ENCODE results near the gene PCNT.
A peak's percentile ranks its signal among the peaks of the same experiment; 100 is the strongest.
"Not testable (repeated sequence)": the region's sequence is repeated elsewhere in the genome, so short reads cannot be mapped to it uniquely, and the experiment has no call there.

PCNT gene

DNA sequence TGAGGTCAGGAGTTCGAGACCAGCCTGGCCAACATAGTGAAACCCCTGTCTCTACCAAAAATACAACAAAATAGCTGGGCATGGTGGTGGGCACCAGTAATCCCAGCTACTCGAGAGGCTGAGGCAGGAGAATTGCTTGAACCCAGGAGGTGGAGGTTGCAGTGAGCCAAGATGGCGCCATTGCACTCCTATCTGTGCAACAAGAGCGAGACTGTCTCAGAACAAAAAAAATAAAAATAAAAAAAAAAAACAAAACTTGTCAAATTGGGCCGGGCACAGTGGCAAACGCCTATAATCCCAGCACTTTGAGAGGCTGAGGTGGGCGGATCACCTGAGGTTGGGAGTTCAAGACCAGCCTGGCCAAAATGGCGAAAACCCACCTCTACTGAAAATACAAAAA is 13.7 kb upstream of the PCNT start:
- H3K9me3 ChIP-seq (ENCODE audit: insufficient read depth, low read depth, low read length); H3K27ac ChIP-seq (ENCODE audit: low read length); H3K4me1 ChIP-seq (ENCODE audit: insufficient read depth, low read length); H3K9ac ChIP-seq (ENCODE audit: low read depth, low read length); H3K27me3 ChIP-seq (ENCODE audit: insufficient read depth, low read length); H3K4me3 ChIP-seq (ENCODE audit: low read length): not testable (repeated sequence)
- peaks cover 32% of the 10 kb centered on the region for H3K36me3 ChIP-seq (ENCODE audit: insufficient read depth, low read depth, low read length)

DNA sequence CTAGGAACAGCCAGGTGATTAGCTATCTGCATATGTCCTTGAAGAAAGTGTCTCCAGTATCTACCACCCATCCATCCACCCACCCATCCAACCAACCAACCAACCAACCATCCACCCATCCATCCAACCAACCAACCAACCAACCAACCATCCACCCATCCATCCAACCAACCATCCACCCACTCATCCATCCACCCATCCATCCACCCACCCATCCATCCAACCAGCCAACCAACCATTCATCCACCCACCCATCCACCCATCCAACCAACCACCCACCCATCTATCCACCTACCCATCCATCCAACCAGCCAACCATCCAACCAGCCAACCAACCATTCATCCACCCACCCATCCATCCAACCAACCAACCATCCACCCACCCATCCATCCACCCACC is 12.4 kb upstream of the PCNT start:
- H3K27me3 ChIP-seq (ENCODE audit: insufficient read depth, low read length): no peaks in the 10 kb centered on the region
- no peak overlapping the region for H3K4me3 ChIP-seq (ENCODE audit: low read length)
- no peaks in the 10 kb centered on the region for H3K4me1 ChIP-seq (ENCODE audit: insufficient read depth, low read length)
- no peak overlapping the region for H3K9ac ChIP-seq (ENCODE audit: low read depth, low read length)
- H3K27ac ChIP-seq (ENCODE audit: low read length): no peak overlapping the region
- peaks cover 33% of the 10 kb centered on the region for H3K36me3 ChIP-seq (ENCODE audit: insufficient read depth, low read depth, low read length)
- no peaks in the 10 kb centered on the region for H3K9me3 ChIP-seq (ENCODE audit: insufficient read depth, low read depth, low read length)

DNA sequence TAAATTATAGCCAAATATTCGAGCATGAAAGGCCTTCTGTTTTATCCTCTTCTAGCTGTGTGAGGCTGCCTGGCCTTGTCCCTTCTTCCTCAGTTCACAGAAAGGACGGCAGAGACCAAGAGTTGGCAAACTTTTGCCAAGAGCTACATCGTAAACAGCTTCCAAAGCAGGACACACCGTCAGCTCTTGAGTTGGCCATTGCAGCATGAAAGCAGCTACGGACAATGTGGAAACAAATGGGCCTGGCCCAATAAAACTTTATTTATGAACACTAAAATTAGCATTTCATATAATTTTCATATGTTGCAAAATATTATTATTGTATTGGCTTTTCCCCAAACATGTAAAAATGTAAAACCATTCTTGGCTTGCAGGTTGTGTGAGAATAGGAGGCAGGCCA is 11.0 kb upstream of the PCNT start:
- no peaks in the 10 kb centered on the region for H3K9me3 ChIP-seq (ENCODE audit: insufficient read depth, low read depth, low read length)
- H3K9ac ChIP-seq (ENCODE audit: low read depth, low read length): no peak overlapping the region
- H3K36me3 ChIP-seq (ENCODE audit: insufficient read depth, low read depth, low read length): peaks cover 24% of the 10 kb centered on the region; the same call in 1 of the 2 replicates
- H3K4me1 ChIP-seq (ENCODE audit: insufficient read depth, low read length): no peaks in the 10 kb centered on the region; the same call in 1 of the 2 replicates
- no peak overlapping the region for H3K27ac ChIP-seq (ENCODE audit: low read length)
- H3K4me3 ChIP-seq (ENCODE audit: low read length): no peak overlapping the region
- H3K27me3 ChIP-seq (ENCODE audit: insufficient read depth, low read length): no peaks in the 10 kb centered on the region

DNA sequence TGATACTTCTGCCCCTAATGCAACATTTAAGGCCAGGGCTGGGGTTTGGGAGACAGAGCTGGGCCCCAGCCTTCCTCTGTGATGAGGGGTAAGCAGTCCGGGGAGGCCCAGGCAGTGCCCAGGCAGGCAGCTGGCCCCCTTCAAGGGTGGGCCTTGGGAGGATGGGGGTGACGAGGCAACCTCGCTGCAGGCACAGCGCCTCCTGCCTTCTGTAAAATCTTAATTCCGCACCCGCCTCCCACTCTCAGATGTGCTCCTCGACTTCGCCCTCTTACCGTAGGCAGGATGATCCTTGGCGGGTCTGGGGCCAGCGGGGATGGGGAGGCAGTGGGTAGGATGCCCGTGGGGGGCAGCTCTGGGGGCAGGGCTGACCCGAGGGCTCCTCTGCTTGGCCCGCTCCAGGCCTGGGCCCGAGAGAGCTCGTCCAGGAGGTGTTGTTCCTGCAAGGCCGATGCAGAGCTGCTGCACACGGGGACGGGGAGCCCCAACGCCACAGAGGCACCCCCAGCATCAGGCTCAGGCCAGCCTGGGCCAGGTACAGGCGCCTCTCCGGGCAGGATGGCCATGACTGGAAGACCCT is 9.4 kb upstream of the PCNT start:
- no peaks in the 10 kb centered on the region for H3K27me3 ChIP-seq (ENCODE audit: insufficient read depth, low read length)
- peaks cover 17% of the 10 kb centered on the region; the same call in 1 of the 2 replicates for H3K36me3 ChIP-seq (ENCODE audit: insufficient read depth, low read depth, low read length)
- peaks cover 7% of the 10 kb centered on the region; the same call in 1 of the 2 replicates for H3K4me1 ChIP-seq (ENCODE audit: insufficient read depth, low read length)
- H3K27ac ChIP-seq (ENCODE audit: low read length): no peak overlapping the region
- H3K9me3 ChIP-seq (ENCODE audit: insufficient read depth, low read depth, low read length): no peaks in the 10 kb centered on the region
- H3K9ac ChIP-seq (ENCODE audit: low read depth, low read length): no peak overlapping the region
- H3K4me3 ChIP-seq (ENCODE audit: low read length): no peak overlapping the region

DNA sequence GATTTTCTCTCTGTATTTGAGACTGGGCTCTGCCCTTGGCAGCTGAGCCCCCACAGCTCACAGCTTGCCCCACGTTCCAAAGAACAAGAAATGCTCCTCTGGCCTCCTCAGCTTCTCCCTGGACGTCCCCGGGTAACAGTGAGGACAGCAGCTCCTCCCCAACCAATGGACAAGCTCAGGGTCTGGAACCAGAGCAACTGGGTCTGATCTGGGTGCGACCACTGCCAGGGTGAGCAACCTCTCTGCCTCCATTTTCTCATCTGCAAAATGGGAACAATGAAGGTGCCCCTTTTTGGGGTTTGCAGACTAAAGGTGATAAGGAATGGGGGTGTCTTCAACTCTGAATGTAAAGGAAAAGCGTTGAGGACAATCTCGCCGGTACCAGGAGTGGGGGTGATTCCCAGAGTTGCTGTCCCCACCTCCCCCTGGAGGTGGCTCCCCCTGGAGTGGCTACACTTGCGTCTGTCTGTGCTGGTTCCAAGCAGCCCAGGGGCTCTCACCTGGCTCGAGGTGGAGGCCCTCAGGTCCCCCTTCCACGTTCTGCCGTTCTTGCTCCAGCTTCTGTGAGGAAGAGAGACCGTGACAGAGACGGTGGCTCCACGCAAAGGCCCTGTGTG is 7.1 kb upstream of the PCNT start:
- Histone ChIP-seq H3K27me3 (ENCODE audit: insufficient read depth, low read length) (no peaks in the 10 kb centered on the region), H3K9ac (ENCODE audit: low read depth, low read length) (no peak overlapping the region), H3K27ac (ENCODE audit: low read length) (no peak overlapping the region), H3K4me1 (ENCODE audit: insufficient read depth, low read length) (peaks cover 10% of the 10 kb centered on the region; the same call in 1 of the 2 replicates), H3K36me3 (ENCODE audit: insufficient read depth, low read depth, low read length) (peaks cover 25% of the 10 kb centered on the region), H3K9me3 (ENCODE audit: insufficient read depth, low read depth, low read length) (no peaks in the 10 kb centered on the region), H3K4me3 (ENCODE audit: low read length) (no peak overlapping the region)

DNA sequence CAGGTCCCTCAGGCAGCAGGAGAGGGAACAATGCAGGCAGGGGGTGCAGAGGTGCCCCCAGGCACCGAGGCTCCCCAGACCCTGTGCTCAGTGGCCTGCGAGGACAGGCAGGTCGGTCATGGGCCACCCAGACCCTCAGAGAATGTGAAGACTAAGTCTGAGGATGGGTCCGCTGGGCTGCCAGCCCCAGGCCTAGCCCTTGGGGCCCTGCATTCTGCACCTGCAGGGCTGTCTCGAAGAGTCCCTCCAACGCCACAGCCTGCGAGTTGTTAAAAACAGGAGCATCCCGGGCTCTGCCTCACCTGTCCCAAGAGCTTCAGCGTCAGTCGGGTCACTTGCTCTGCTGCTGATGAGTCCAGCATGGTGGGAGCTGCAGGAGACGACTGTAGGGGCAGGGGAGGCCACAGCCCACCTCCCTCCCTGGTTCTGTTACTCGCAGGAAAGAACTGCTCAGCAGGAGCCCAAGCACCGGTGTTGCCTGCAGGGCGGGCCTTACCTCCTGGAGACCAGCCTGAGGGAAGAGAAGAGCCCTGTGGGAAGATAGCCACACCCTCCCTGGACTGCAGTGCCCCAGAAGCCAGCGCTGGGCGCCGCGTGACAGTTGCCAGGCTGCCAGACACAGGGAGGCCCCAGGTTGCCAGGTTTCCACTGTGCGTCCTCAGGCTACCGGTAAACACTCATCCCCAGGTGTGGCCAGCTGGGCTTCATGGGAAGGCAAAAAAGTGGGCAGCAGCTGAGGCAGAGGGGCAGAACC is 6.1 kb upstream of the PCNT start:
- peaks cover 15% of the 10 kb centered on the region for H3K4me1 ChIP-seq (ENCODE audit: insufficient read depth, low read length)
- H3K36me3 ChIP-seq (ENCODE audit: insufficient read depth, low read depth, low read length): peaks cover 29% of the 10 kb centered on the region
- no peaks in the 10 kb centered on the region for H3K9me3 ChIP-seq (ENCODE audit: insufficient read depth, low read depth, low read length)
- H3K4me3 ChIP-seq (ENCODE audit: low read length): no peak overlapping the region
- no peaks in the 10 kb centered on the region for H3K27me3 ChIP-seq (ENCODE audit: insufficient read depth, low read length)
- H3K27ac ChIP-seq (ENCODE audit: low read length): no peak overlapping the region
- no peak overlapping the region for H3K9ac ChIP-seq (ENCODE audit: low read depth, low read length)

DNA sequence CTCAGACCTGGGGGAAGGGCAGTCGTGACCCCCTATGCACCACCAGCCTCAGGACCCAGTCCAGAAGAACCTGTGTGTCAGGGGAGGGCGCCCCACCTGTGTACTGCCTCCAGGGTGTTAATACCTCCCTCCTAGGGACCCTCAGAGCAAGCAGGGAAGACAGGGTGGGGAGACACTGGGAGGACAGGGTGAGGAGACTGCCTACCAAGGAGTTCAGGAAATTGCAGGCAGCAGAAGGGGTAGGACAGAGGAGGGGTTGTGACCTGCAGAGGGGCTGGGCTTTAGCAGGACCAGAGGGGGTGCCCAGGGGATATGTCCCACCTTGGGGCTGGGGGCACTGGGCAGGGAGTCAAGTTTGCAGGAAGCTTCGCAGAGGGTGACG is 5.5 kb upstream of the PCNT start:
- Histone ChIP-seq H3K27me3 (ENCODE audit: insufficient read depth, low read length) (no peaks in the 10 kb centered on the region), H3K36me3 (ENCODE audit: insufficient read depth, low read depth, low read length) (peaks cover 23% of the 10 kb centered on the region), H3K9ac (ENCODE audit: low read depth, low read length) (no peak overlapping the region), H3K4me3 (ENCODE audit: low read length) (no peak overlapping the region), H3K4me1 (ENCODE audit: insufficient read depth, low read length) (peaks cover 15% of the 10 kb centered on the region), H3K9me3 (ENCODE audit: insufficient read depth, low read depth, low read length) (no peaks in the 10 kb centered on the region), H3K27ac (ENCODE audit: low read length) (no peak overlapping the region)

DNA sequence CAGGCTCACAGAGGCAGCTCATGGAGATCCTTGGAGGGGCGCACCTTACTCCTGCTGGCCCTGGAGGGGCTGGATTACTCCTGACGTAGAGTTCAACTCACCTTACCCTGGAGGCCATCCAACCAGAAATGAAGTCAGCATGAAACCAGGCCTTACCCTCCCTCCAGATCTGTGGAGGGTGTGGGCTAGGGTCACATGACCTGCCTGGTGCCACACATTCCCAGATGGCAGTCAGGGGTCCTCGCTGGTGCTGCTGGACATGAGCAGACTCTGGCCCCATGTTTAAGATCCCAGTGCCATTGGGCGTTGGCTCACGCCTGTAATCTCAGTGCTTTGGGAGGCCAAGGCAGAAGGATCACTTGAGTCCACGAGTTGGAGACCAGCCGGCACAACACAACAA is 4.8 kb upstream of the PCNT start:
- Histone ChIP-seq H3K36me3 (ENCODE audit: insufficient read depth, low read depth, low read length) (peaks cover 22% of the 10 kb centered on the region), H3K4me3 (ENCODE audit: low read length) (no peak overlapping the region), H3K9ac (ENCODE audit: low read depth, low read length) (no peak overlapping the region)

DNA sequence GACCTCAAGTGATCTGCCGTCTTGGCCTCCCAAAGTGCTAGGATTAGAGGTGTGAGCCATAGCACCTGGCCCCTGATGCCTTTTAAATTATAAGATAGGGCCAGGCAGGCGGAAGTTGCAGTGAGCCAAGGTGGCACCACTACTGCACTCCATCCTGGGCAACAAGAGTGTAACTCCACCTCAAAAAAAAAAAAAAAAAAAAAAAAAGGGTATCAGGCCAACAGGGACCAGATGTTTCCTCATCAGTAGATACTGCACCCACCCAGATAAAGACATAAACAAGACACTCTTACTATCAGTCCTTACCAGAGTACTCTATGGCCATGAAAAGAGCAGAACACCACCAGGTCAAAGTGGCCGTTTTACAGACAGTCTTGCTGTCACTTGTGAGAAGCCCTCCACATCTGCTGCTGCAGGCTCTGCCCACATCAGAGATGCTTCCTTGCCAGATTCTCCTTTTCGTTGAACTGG is 3.6 kb upstream of the PCNT start:
- Histone ChIP-seq H3K4me3 (ENCODE audit: low read length) (peak overlapping the region; percentile 31), H3K9me3 (ENCODE audit: insufficient read depth, low read depth, low read length) (no peaks in the 10 kb centered on the region), H3K9ac (ENCODE audit: low read depth, low read length) (no peak overlapping the region), H3K36me3 (ENCODE audit: insufficient read depth, low read depth, low read length) (peaks cover 19% of the 10 kb centered on the region), H3K27ac (ENCODE audit: low read length) (no peak overlapping the region), H3K4me1 (ENCODE audit: insufficient read depth, low read length) (peaks cover 15% of the 10 kb centered on the region), H3K27me3 (ENCODE audit: insufficient read depth, low read length) (no peaks in the 10 kb centered on the region)

More for the DNA sequence above, 4.8 kb upstream of the PCNT start:
- Histone ChIP-seq H3K27me3 (ENCODE audit: insufficient read depth, low read length) (no peaks in the 10 kb centered on the region), H3K4me1 (ENCODE audit: insufficient read depth, low read length) (peaks cover 15% of the 10 kb centered on the region), H3K9me3 (ENCODE audit: insufficient read depth, low read depth, low read length) (no peaks in the 10 kb centered on the region), H3K27ac (ENCODE audit: low read length) (no peak overlapping the region)

DNA sequence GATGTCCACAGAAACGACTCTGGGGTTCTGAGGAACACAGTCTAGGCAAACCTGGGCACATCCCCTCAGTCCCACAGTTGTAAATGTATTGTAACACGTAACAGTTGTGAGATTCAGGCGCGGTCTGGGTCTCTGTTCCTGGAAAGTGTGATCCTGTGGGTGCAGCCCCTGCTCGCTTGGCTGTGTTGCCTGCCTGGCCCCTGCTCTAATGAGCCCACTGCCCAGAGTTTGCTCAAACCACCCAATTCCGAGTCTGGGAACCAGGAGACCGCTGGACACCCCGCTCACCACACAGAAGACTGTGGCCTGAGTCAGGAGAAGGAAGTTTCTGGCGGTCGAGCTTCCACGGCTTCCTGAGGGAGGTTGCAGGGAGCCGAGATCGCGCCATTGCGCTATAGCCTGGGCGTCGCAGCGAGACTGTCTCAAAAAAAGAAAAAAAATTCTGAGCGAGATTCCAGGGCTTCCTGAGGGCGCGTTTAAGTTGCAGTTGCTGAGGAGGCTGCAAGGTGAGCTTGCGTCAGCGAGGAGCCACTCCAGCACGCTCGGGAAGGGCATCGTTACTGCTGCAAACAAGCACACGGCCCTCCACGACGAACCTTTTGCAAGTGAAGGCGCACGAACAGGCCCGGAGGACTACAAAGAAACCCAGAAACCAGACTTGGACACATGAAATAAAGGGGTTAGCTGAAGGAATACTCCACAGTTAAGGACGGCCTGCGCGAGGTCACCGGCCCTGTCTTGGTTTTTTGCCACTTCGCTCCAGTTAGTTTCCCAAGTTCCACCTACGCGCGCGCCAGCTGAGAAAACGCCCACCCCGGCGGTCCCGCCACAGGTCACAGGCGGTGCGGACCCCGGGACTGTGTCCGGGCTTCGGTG is 1.4 kb upstream of the PCNT start:
- H3K36me3 ChIP-seq (ENCODE audit: insufficient read depth, low read depth, low read length): peaks cover 21% of the 10 kb centered on the region
- no peaks in the 10 kb centered on the region for H3K9me3 ChIP-seq (ENCODE audit: insufficient read depth, low read depth, low read length)
- peak overlapping the region; percentile 96 for H3K9ac ChIP-seq (ENCODE audit: low read depth, low read length)
- peak overlapping the region; percentile 92 for H3K27ac ChIP-seq (ENCODE audit: low read length)
- no peaks in the 10 kb centered on the region for H3K27me3 ChIP-seq (ENCODE audit: insufficient read depth, low read length)
- peak overlapping the region; percentile 85 for H3K4me3 ChIP-seq (ENCODE audit: low read length)
- peaks cover 15% of the 10 kb centered on the region for H3K4me1 ChIP-seq (ENCODE audit: insufficient read depth, low read length)

DNA sequence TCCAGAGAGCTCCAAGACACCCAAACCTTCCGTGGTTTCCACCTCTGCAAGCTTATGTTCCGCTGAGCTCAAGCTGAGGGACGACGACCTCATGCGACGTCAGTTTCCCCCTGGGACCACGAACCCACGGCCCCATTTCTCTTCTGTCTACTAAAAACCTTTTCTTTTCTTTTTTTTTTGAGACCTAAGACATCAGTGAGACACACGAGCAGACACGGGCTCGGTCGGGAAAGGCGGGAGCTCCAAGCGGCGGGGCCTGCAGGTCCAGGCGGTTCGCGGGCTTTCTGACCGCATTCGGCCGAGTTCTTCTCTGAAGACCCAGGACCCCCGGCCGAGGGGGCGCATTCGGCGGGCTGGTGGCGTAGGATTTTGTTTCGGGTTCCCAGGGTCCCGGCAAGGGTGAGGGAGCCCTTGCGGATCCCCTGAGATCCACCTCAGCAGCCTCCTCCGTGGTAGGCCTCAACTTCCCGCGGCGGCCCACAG is 688 bp upstream of the PCNT start:
- H3K36me3 ChIP-seq (ENCODE audit: insufficient read depth, low read depth, low read length): peaks cover 28% of the 10 kb centered on the region
- peaks cover 13% of the 10 kb centered on the region for H3K4me1 ChIP-seq (ENCODE audit: insufficient read depth, low read length)
- no peaks in the 10 kb centered on the region for H3K9me3 ChIP-seq (ENCODE audit: insufficient read depth, low read depth, low read length)
- peak overlapping the region; percentile 92 for H3K27ac ChIP-seq (ENCODE audit: low read length)
- no peaks in the 10 kb centered on the region for H3K27me3 ChIP-seq (ENCODE audit: insufficient read depth, low read length)
- H3K9ac ChIP-seq (ENCODE audit: low read depth, low read length): peak overlapping the region; percentile 96
- H3K4me3 ChIP-seq (ENCODE audit: low read length): peak overlapping the region; percentile 85

Measured in iPS-20b (cell line).